Esophagus muscularis mucosa (tissue), 4 donors: ENCODE measurements around the gene HS3ST4. TPM values are rescaled to one million over a fixed set of nuclear protein-coding genes. Genes with fewer than 3 reads are reported as not detected.

Experiments
- DNase-seq: peaks from one replicate; pipeline ENCODE4 v3.0.0-alpha.2; 2017; ENCODE audit errors: extremely low spot score
- H3K27ac ChIP-seq, 4 donors: fragments of 200-600 bp; sonication (generic); replicated peaks in 1 of 4; 1 replicate in 3 of 4; 2 replicates in 1 of 4; pipeline ENCODE4 v1.5.1; 2016 to 2019; ENCODE audit warnings: mild to moderate bottlenecking in 1 of 4
- H3K27me3 ChIP-seq, 4 donors: fragments of 200-600 bp; sonication (generic); one replicate each; pipeline versions ENCODE4 v1.5.1 to v1.6.0; 2016 to 2019
- H3K36me3 ChIP-seq, 4 donors: fragments of 200-600 bp; sonication (generic); one replicate each; pipeline ENCODE4 v1.5.1; 2016 to 2019
- H3K4me1 ChIP-seq, 4 donors: fragments of 200-600 bp; sonication (generic); one replicate each; pipeline ENCODE4 v1.5.1; 2016 to 2019
- H3K4me3 ChIP-seq, 4 donors: fragments of 200-600 bp; sonication (generic); 1 replicate in 2 of 4; 2 replicates in 2 of 4; pipeline ENCODE4 v1.5.1; 2016 to 2019; ENCODE audit warnings: mild to moderate bottlenecking in 4 of 4, moderate library complexity in 1 of 4
- H3K9me3 ChIP-seq, 4 donors: fragments of 200-600 bp; sonication (generic); 1 replicate in 3 of 4; 2 replicates in 1 of 4; pipeline ENCODE4 v1.5.1; 2016 to 2019
- CTCF ChIP-seq, 3 experiments: fragments of 200-600 bp in 2 of 3; fragments of 450-650 bp in 1 of 3; sonication (generic) in 2 of 3; IDR thresholded peaks; one replicate each; pipeline ENCODE4 v1.5.1; 2017 to 2019; ENCODE audit warnings: antibody characterized with exemption in 3 of 3, mild to moderate bottlenecking in 2 of 3, moderate library complexity in 1 of 3
- EP300 ChIP-seq: sonication (generic); formaldehyde crosslinking; IDR thresholded peaks from one replicate; pipeline ENCODE4 v1.6.1; 2017; ENCODE audit warnings: antibody characterized with exemption
- POLR2A ChIP-seq: fragments of 450-650 bp; IDR thresholded peaks from one replicate; pipeline ENCODE4 v1.6.1; 2017; ENCODE audit warnings: antibody characterized with exemption, moderate library complexity, mild to moderate bottlenecking, low read depth
- POLR2AphosphoS5 ChIP-seq, 2 donors: sonication (generic); formaldehyde crosslinking; IDR thresholded peaks; one replicate each; pipeline ENCODE4 v1.6.1; 2017; ENCODE audit warnings: antibody characterized with exemption in 2 of 2
- WGBS: methylation state at CpG from one replicate; pipeline ENCODE4 v1.1.5; 2018; 5-methylcytosine and 5-hydroxymethylcytosine counted together
- intact Hi-C: fragments of 100-400 bp; cut with DNase I; formaldehyde crosslinking; loops from one replicate; pipeline ENCODE4 v1.15.1; 2023
- total RNA-seq, 4 donors: library from RNA; depleted of rRNA; stranded (reverse); fragments of >200 nt; gene quantifications; one replicate each; pipeline versions ENCODE4 v1.1.0 to v1.2.1, GENCODE V29; 2016

HS3ST4 gene
- total RNA-seq, 4 donors from 2014 or later = not detected

GRCh38 chr16:25952983-25953382 is 261.2 kb downstream of the HS3ST4 start:
- Histone ChIP-seq H3K27ac (no peak overlapping the region), H3K9me3 (no peaks in the 10 kb centered on the region), H3K36me3 (no peaks in the 10 kb centered on the region), H3K27me3 (no peaks in the 10 kb centered on the region), H3K4me3 (no peak overlapping the region), H3K4me1 (no peaks in the 10 kb centered on the region)
- intact Hi-C loops = no loop called here
- DNase-seq = no peak
- no peak for TF ChIP-seq POLR2AphosphoS5 (IDR thresholded peaks at IDR 0.05)
- TF ChIP-seq CTCF (IDR thresholded peaks at IDR 0.05) = no peak
- no peak for TF ChIP-seq EP300
- no peak for TF ChIP-seq POLR2A
- WGBS = 49% methylated on average over 3 of the region's 3 CpGs

GRCh38 chr16:25957707-25958106 is 265.9 kb downstream of the HS3ST4 start:
- WGBS = 62% methylated on average over 2 of the region's 2 CpGs
- DNase-seq = no peak
- no peaks in the 10 kb centered on the region for H3K9me3 ChIP-seq

GRCh38 chr16:25959221-25959620 is 267.5 kb downstream of the HS3ST4 start:
- Histone ChIP-seq H3K9me3 (no peaks in the 10 kb centered on the region), H3K27me3 (no peaks in the 10 kb centered on the region), H3K27ac (no peak overlapping the region), H3K4me3 (no peak overlapping the region), H3K36me3 (no peaks in the 10 kb centered on the region), H3K4me1 (no peaks in the 10 kb centered on the region)
- TF ChIP-seq POLR2A (no peak), POLR2AphosphoS5 (IDR thresholded peaks at IDR 0.05) (no peak), CTCF (IDR thresholded peaks at IDR 0.05) (no peak), EP300 (no peak)
- intact Hi-C loops = no loop called here
- no peak for DNase-seq
- 87% methylated on average over 2 of the region's 2 CpGs for WGBS

More at GRCh38 chr16:25957707-25958106, 265.9 kb downstream of the HS3ST4 start:
- Histone ChIP-seq H3K27ac (no peak overlapping the region), H3K4me3 (no peak overlapping the region), H3K27me3 (no peaks in the 10 kb centered on the region), H3K4me1 (no peaks in the 10 kb centered on the region), H3K36me3 (no peaks in the 10 kb centered on the region)
- TF ChIP-seq POLR2A (no peak), POLR2AphosphoS5 (IDR thresholded peaks at IDR 0.05) (no peak), EP300 (no peak)
- intact Hi-C loops = no loop called here

GRCh38 chr16:25966172-25967097 is 274.7 kb downstream of the HS3ST4 start:
- H3K4me1 ChIP-seq = no peaks in the 10 kb centered on the region
- no peak for DNase-seq
- no peak for TF ChIP-seq POLR2AphosphoS5 (IDR thresholded peaks at IDR 0.05)
- no peak for TF ChIP-seq CTCF (IDR thresholded peaks at IDR 0.05)
- TF ChIP-seq EP300 = no peak
- no peaks in the 10 kb centered on the region for H3K9me3 ChIP-seq
- intact Hi-C loops = no loop called here
- no peak overlapping the region for H3K27ac ChIP-seq
- no peak overlapping the region for H3K4me3 ChIP-seq
- WGBS = 40% methylated on average over 1 of the region's 1 CpG
- no peaks in the 10 kb centered on the region for H3K27me3 ChIP-seq
- no peaks in the 10 kb centered on the region for H3K36me3 ChIP-seq

- 68% methylated on average over 4 of the region's 4 CpGs for WGBS
- H3K9me3 ChIP-seq = peaks cover 0 to 5% (median 0%) of the 10 kb centered on the region in 4 donors
- no peaks in the 10 kb centered on the region for H3K36me3 ChIP-seq
- H3K4me1 ChIP-seq = peaks cover 0 to 8% (median 0%) of the 10 kb centered on the region in 4 donors
- H3K4me3 ChIP-seq = no peak overlapping the region
- H3K27ac ChIP-seq = no peak overlapping the region
- DNase-seq = no peak
- no peak for TF ChIP-seq CTCF (IDR thresholded peaks at IDR 0.05)
- TF ChIP-seq POLR2AphosphoS5 (IDR thresholded peaks at IDR 0.05) = no peak
- TF ChIP-seq POLR2A = no peak
- TF ChIP-seq EP300 = no peak
- intact Hi-C loops = no loop called here
- no peaks in the 10 kb centered on the region for H3K27me3 ChIP-seq
These were observed 285.4 kb downstream of the HS3ST4 start for GRCh38 chr16:25977121-25977520.
